ENCODE results near the gene GAS2L3. TPM values are rescaled to one million over a fixed set of nuclear protein-coding genes. Genes with fewer than 3 reads are reported as not detected.

GAS2L3 gene
- total and polyA plus RNA-seq, 4 donors = 15.2 to 121 (median 31.6) TPM

DNA sequence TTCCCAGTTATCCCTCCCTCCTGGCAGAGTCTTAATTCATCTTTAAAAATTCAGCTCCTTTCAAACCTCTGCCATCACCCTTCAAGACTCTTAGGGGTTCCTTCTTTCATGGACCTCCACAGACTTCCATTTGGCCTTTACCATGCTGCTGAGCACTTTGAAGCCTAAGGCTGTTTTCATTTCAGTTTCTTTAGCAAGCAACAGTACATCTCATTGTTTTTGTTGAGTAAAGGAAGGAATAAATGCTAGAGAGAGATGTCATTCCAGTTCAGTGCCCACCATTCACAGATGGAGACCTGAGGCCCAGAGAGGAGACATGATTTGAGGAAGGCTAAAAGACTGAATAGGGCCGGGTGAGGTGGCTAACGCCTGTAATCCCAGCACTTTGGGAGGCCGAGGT is 1.3 kb upstream of the GAS2L3 start:
- Histone ChIP-seq H3K27ac (ENCODE audit: low read depth, low read length) (no peak overlapping the region), H3K4me3 (ENCODE audit: low read depth, low read length) (no peak overlapping the region), H3K36me3 (ENCODE audit: control insufficient read depth, insufficient read depth, low read length) (no peaks in the 10 kb centered on the region), H3K9me3 (ENCODE audit: control insufficient read depth, insufficient read depth, low read length) (no peaks in the 10 kb centered on the region), H3K4me1 (ENCODE audit: control insufficient read depth, insufficient read depth, low read length) (peaks cover 13% of the 10 kb centered on the region), H3K27me3 (ENCODE audit: control insufficient read depth, insufficient read depth, low read length) (peaks cover 2% of the 10 kb centered on the region)
- no peak for DNase-seq (ENCODE audit: low read depth in 4 of 6, low spot score in 6 of 6)
- WGBS (ENCODE audit: insufficient coverage) = no CpG with 5 or more reads among the region's 3 CpGs

DNA sequence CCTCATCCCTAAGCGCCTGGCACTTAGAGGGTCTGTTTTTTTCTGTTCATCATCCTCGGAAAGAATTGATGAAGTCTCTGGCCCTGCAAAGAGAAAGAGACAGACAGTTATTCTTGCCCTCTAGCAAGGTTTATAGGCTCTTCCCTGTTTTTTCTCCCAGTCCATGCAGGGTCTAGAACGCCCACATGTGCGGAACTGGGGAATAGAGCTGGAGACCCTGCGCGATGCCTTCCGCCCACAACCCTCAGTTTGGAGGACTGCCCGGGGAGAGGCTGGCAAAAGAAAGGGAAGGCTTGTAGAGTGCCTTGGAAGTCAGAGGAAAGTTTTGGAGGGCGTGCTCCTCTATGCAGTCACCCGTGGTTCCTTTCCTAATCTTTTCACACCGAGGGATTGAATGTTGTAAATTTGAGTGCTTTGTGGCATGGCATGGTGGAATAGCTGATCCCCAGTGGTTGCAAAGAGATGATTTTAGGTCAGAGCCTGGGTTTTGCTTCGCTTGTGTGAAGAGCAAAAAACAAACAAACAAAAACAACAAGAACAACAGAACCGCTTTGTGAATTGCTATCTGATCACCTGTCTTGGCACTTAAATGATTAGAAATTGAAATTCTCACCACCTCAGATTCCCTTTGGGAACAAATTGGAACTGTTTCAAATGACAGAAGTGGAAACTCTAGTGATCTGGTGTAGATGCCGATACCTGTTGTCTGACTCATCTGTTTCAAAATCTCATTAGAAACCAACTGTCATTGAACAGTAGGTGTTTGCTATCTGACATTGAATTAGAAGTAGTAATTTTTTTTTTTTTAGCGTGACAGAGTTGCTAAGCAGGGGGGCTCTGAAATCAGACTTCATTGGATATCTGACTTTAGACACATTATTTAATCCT is 947 bp downstream of the GAS2L3 start:
- Histone ChIP-seq H3K27me3 (ENCODE audit: control insufficient read depth, insufficient read depth, low read length) (no peaks in the 10 kb centered on the region), H3K9me3 (ENCODE audit: control insufficient read depth, insufficient read depth, low read length) (no peaks in the 10 kb centered on the region), H3K4me1 (ENCODE audit: control insufficient read depth, insufficient read depth, low read length) (peaks cover 13% of the 10 kb centered on the region), H3K4me3 (ENCODE audit: low read depth, low read length) (peak overlapping the region; percentile 94), H3K36me3 (ENCODE audit: control insufficient read depth, insufficient read depth, low read length) (no peaks in the 10 kb centered on the region), H3K27ac (ENCODE audit: low read depth, low read length) (peak overlapping the region; percentile 89)
- peak in 3 of 6 donors; percentile 25 to 77 (median 47) for DNase-seq (ENCODE audit: low read depth in 4 of 6, low spot score in 6 of 6)
- WGBS (ENCODE audit: insufficient coverage) = 0% methylated on average over 10 of the region's 15 CpGs

DNA sequence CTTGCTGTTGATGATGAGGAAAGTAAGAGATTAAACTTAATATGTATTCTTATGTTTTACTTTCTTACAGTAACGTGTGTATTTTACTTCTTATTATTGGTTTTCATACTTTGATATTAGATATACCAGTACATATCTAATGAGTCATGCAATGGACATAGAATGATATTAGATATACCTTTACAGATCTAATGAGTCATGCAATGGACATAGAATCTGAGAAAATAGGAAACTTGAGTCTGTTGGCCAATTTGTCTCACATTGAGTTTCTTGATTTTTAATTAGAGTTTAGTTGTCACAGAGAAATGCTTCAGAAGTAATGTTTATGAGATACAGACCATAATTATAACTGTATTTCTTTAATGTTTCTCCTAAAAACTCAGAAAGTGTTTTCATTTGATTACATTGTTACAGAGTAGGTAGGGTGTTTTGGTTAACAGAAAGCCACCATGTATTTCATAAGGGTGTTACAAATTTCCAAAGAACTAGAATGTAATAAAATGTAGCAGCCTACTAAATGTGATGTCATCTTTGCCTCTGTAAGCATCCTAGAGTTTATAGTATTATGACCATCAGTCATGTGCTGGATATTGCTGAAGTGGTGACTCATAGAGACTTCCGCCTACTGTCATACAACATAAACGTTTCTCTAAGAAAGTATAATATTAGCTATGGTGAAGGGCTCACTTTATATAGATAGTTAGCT is 3.0 kb downstream of the GAS2L3 start:
- no peak for DNase-seq (ENCODE audit: low read depth in 4 of 6, low spot score in 6 of 6)
- no CpG with 5 or more reads among the region's 3 CpGs for WGBS (ENCODE audit: insufficient coverage)
- no peaks in the 10 kb centered on the region for H3K36me3 ChIP-seq (ENCODE audit: control insufficient read depth, insufficient read depth, low read length)

DNA sequence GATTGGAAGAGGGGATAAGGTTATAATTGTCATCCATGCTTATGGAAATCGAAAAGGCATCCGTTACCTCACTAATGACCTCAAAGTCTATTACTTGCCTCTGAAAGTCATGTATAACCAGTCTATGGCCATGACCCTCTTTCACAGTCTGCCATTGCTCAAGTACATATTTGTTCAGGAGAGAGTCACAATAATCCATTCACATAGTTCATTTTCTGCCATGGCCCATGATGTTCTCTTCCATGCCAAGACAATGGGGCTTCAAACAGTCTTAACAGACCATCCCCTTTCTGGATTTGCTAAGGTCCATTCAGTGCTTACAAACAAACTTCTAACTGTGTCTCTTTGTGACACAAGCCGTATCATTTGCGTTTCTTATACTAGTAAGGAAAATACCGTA is 5.4 kb downstream of the GAS2L3 start:
- Histone ChIP-seq H3K4me3 (ENCODE audit: low read depth, low read length) (no peak overlapping the region), H3K27ac (ENCODE audit: low read depth, low read length) (no peak overlapping the region), H3K9me3 (ENCODE audit: control insufficient read depth, insufficient read depth, low read length) (peaks cover 3% of the 10 kb centered on the region), H3K4me1 (ENCODE audit: control insufficient read depth, insufficient read depth, low read length) (peaks cover 5% of the 10 kb centered on the region), H3K27me3 (ENCODE audit: control insufficient read depth, insufficient read depth, low read length) (no peaks in the 10 kb centered on the region), H3K36me3 (ENCODE audit: control insufficient read depth, insufficient read depth, low read length) (no peaks in the 10 kb centered on the region)
- 60% methylated on average over 2 of the region's 5 CpGs for WGBS (ENCODE audit: insufficient coverage)
- DNase-seq (ENCODE audit: low read depth in 4 of 6, low spot score in 6 of 6) = no peak

More for the DNA sequence above, 3.0 kb downstream of the GAS2L3 start:
- H3K4me1 ChIP-seq (ENCODE audit: control insufficient read depth, insufficient read depth, low read length) = peaks cover 13% of the 10 kb centered on the region
- H3K9me3 ChIP-seq (ENCODE audit: control insufficient read depth, insufficient read depth, low read length) = no peaks in the 10 kb centered on the region
- no peak overlapping the region for H3K27ac ChIP-seq (ENCODE audit: low read depth, low read length)
- no peak overlapping the region for H3K4me3 ChIP-seq (ENCODE audit: low read depth, low read length)
- no peaks in the 10 kb centered on the region for H3K27me3 ChIP-seq (ENCODE audit: control insufficient read depth, insufficient read depth, low read length)

DNA sequence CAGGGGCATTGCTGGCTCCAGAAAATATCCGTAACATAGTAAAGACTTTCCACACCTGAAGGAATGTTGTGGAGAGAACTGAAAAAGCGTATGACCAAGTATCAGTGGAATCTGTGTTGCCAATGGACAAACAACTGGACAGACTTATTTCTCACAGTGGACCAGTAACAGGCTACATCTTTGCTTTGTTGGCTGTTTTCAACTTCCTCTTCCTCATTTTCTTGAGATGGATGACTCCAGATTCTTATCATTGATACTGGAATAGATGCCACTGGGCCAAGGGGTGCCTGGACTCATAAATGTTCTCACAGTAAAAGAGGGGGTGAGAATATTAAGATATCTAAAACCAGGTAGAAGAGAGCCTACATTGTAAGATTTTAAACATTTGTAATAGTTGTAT is 6.4 kb downstream of the GAS2L3 start:
- Histone ChIP-seq H3K27ac (ENCODE audit: low read depth, low read length) (no peak overlapping the region), H3K4me1 (ENCODE audit: control insufficient read depth, insufficient read depth, low read length) (no peaks in the 10 kb centered on the region), H3K36me3 (ENCODE audit: control insufficient read depth, insufficient read depth, low read length) (no peaks in the 10 kb centered on the region), H3K27me3 (ENCODE audit: control insufficient read depth, insufficient read depth, low read length) (no peaks in the 10 kb centered on the region), H3K4me3 (ENCODE audit: low read depth, low read length) (no peak overlapping the region), H3K9me3 (ENCODE audit: control insufficient read depth, insufficient read depth, low read length) (peaks cover 3% of the 10 kb centered on the region)
- WGBS (ENCODE audit: insufficient coverage) = 100% methylated on average over 1 of the region's 2 CpGs
- DNase-seq (ENCODE audit: low read depth in 4 of 6, low spot score in 6 of 6) = no peak

DNA sequence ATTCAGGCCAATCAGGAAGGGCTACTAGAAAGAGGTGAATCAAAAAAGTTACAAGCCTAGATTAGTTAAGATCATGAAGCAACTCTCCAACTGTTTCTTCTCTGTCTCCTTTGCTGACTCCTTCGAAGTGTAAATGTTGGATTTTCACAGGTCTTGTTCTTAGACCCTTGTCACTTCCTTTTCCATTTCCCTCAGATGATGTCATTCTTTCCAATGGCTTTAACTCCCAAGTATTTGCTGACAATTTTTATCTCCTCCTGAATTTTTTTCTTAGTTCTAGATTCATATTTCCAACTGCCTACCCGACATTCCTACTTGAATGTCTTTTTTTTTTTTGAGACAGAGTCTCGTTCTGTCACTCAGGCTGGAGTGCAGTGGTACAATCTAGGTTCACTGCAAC is 10.8 kb downstream of the GAS2L3 start:
- DNase-seq (ENCODE audit: low read depth in 4 of 6, low spot score in 6 of 6) = no peak
- H3K9me3 ChIP-seq (ENCODE audit: control insufficient read depth, insufficient read depth, low read length) = peaks cover 5% of the 10 kb centered on the region
- no peaks in the 10 kb centered on the region for H3K36me3 ChIP-seq (ENCODE audit: control insufficient read depth, insufficient read depth, low read length)
- no peak overlapping the region for H3K4me3 ChIP-seq (ENCODE audit: low read depth, low read length)
- no peak overlapping the region for H3K27ac ChIP-seq (ENCODE audit: low read depth, low read length)
- H3K4me1 ChIP-seq (ENCODE audit: control insufficient read depth, insufficient read depth, low read length) = no peaks in the 10 kb centered on the region
- WGBS (ENCODE audit: insufficient coverage) = 95% methylated on average over 3 of the region's 3 CpGs
- H3K27me3 ChIP-seq (ENCODE audit: control insufficient read depth, insufficient read depth, low read length) = no peaks in the 10 kb centered on the region

DNA sequence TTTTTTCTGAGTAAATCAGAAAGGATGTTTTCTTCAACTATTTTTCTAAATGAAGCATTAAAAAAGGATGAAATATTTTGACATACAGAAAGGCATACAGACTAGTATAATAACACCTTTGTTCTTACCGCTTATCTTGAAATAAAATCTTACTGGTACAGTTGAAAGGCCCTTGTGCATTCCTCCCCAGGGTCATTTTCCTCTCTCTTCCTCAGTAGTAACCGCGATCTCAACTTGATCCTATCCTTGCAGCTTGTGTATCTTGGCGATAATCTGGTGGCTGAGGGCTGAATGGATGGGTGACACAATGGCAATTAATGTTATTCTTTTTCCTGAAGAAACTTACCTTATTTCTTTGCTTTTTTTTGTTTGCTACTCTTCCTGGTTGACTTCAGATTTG is 18.5 kb downstream of the GAS2L3 start:
- Histone ChIP-seq H3K36me3 (ENCODE audit: control insufficient read depth, insufficient read depth, low read length) (no peaks in the 10 kb centered on the region), H3K9me3 (ENCODE audit: control insufficient read depth, insufficient read depth, low read length) (peaks cover 4% of the 10 kb centered on the region), H3K27ac (ENCODE audit: low read depth, low read length) (peak overlapping the region; percentile 45), H3K27me3 (ENCODE audit: control insufficient read depth, insufficient read depth, low read length) (no peaks in the 10 kb centered on the region), H3K4me1 (ENCODE audit: control insufficient read depth, insufficient read depth, low read length) (no peaks in the 10 kb centered on the region), H3K4me3 (ENCODE audit: low read depth, low read length) (no peak overlapping the region)
- WGBS (ENCODE audit: insufficient coverage) = no CpG with 5 or more reads among the region's 4 CpGs
- no peak for DNase-seq (ENCODE audit: low read depth in 4 of 6, low spot score in 6 of 6)

DNA sequence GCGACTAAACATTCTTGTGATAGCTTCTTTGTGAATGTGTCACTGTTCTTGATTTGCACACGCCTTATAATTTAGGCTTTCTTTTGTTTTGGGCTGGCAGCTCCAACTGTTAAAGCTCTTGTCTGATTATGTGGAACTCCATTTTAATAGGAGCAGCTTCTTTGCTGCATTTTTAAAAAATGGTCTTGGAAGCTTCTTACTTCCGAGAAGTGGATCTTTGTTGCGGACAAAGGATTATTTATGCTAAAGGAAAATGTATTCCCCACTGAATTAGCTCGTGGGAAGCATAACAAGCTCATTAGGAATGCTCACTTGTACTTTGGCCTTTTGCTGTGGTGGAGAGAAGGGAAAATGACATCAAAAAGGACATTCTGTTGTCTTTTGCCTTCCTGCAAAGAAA is 20.0 kb downstream of the GAS2L3 start:
- peaks cover 2% of the 10 kb centered on the region for H3K9me3 ChIP-seq (ENCODE audit: control insufficient read depth, insufficient read depth, low read length)
- 17% methylated on average over 2 of the region's 5 CpGs for WGBS (ENCODE audit: insufficient coverage)
- no peaks in the 10 kb centered on the region for H3K36me3 ChIP-seq (ENCODE audit: control insufficient read depth, insufficient read depth, low read length)
- H3K4me1 ChIP-seq (ENCODE audit: control insufficient read depth, insufficient read depth, low read length) = no peaks in the 10 kb centered on the region
- H3K4me3 ChIP-seq (ENCODE audit: low read depth, low read length) = peak overlapping the region; percentile 18
- DNase-seq (ENCODE audit: low read depth in 4 of 6, low spot score in 6 of 6) = peak in 2 of 6 donors; percentile 40 to 66
- H3K27ac ChIP-seq (ENCODE audit: low read depth, low read length) = peak overlapping the region; percentile 81
- H3K27me3 ChIP-seq (ENCODE audit: control insufficient read depth, insufficient read depth, low read length) = no peaks in the 10 kb centered on the region

DNA sequence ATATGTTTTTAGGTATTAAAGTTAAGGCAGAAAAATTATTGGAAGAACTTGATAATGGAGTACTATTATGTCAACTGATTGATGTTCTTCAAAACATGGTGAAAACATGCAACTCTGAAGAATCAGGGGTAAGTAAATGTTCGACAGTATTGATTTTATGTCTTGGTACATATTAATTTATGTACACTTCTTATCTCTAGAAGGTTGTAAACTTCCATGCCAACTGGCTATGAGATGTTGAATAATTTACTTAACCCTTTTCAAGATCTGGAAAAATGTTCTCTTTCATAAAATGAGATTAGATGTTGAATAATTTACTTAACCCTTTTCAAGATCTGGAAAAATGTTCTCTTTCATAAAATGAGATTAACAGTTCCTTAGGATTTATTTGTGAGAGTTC is 28.1 kb downstream of the GAS2L3 start:
- Histone ChIP-seq H3K36me3 (ENCODE audit: control insufficient read depth, insufficient read depth, low read length) (no peaks in the 10 kb centered on the region), H3K9me3 (ENCODE audit: control insufficient read depth, insufficient read depth, low read length) (no peaks in the 10 kb centered on the region), H3K27ac (ENCODE audit: low read depth, low read length) (no peak overlapping the region), H3K27me3 (ENCODE audit: control insufficient read depth, insufficient read depth, low read length) (no peaks in the 10 kb centered on the region), H3K4me3 (ENCODE audit: low read depth, low read length) (no peak overlapping the region), H3K4me1 (ENCODE audit: control insufficient read depth, insufficient read depth, low read length) (no peaks in the 10 kb centered on the region)
- WGBS (ENCODE audit: insufficient coverage) = no CpG with 5 or more reads among the region's 1 CpG
- DNase-seq (ENCODE audit: low read depth in 4 of 6, low spot score in 6 of 6) = no peak
